Parathyroid adenoma (tissue), 2 donors: Measurements from ENCODE around the gene DGCR8.

Source experiments
- H2AFZ ChIP-seq: fragments of 300-600 bp; sonication (generic); one replicate; pipeline ENCODE4 v1.7.0; 2017; ENCODE audit warnings: antibody characterized with exemption, mild to moderate bottlenecking
- H3K27ac ChIP-seq: fragments of 300-600 bp; sonication (generic); one replicate; pipeline ENCODE4 v1.7.0; 2017
- H3K27me3 ChIP-seq: fragments of 300-600 bp; sonication (generic); one replicate; pipeline ENCODE4 v1.7.0; 2017; ENCODE audit warnings: low read length; ENCODE audit not compliant: control insufficient read depth, insufficient read depth
- H3K36me3 ChIP-seq: fragments of 300-600 bp; sonication (generic); one replicate; pipeline ENCODE4 v1.7.0; 2017; ENCODE audit warnings: low read length; ENCODE audit not compliant: control insufficient read depth, insufficient read depth
- H3K4me1 ChIP-seq: fragments of 300-600 bp; sonication (generic); one replicate; pipeline ENCODE4 v1.7.0; 2017; ENCODE audit warnings: control low read depth
- H3K4me2 ChIP-seq: fragments of 300-600 bp; sonication (generic); one replicate; pipeline ENCODE4 v1.7.0; 2017; ENCODE audit warnings: low read length
- H3K4me3 ChIP-seq: fragments of 300-600 bp; sonication (generic); one replicate; pipeline ENCODE4 v1.7.0; 2017; ENCODE audit warnings: low read depth, low read length
- H3K79me2 ChIP-seq: fragments of 300-600 bp; sonication (generic); one replicate; pipeline ENCODE4 v1.7.0; 2017; ENCODE audit warnings: control low read depth
- H3K9ac ChIP-seq: fragments of 300-600 bp; sonication (generic); one replicate; pipeline ENCODE4 v1.7.0; 2017; ENCODE audit warnings: mild to moderate bottlenecking
- H3K9me3 ChIP-seq: fragments of 300-600 bp; sonication (generic); one replicate; pipeline ENCODE4 v1.7.0; 2017; ENCODE audit warnings: low read length; ENCODE audit not compliant: control insufficient read depth
- TF ChIP-seq, protein P1 (sequence below): fragments of 300-600 bp; sonication (generic); IDR thresholded peaks from one replicate; pipeline ENCODE4 v1.7.0; 2017; ENCODE audit warnings: antibody characterized with exemption, mild to moderate bottlenecking
- donor health status: primary hyperparathyroidism.

DGCR8 gene

DNA sequence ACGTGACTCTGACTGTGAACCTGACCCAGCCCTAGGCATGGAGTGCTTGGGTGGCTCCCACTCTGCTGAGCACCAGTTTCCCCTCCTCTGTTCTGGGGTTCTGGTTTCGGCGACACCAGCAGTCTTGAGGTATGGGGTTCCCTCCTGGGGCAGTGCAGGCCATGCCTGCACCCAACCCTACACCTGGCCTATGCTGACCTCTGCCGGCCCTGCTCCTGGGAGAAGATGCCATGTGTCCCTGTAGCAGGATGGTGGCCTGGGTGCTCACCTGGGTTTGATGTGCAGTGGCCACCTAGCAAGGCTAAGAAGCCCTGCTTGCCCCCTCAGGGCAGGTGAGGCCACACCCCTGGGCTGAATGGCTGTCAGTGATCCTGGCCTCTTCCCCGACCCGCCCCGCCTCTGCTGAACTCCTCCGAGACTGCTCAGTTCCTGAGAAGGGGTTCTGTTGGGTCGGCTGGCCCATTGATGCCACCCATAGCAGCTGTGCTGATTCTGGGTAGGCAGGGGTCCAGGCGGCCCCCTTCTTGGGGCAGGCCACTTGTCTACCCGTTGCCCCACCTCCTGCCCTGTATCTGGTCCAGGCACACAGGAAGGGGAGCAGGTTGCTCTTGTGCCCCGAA lies 54.0 kb downstream of the DGCR8 start:
- Histone ChIP-seq H3K4me3 (no peak overlapping the region), H3K9me3 (no peaks in the 10 kb centered on the region), H3K4me1 (peaks cover 4% of the 10 kb centered on the region), H3K27ac (no peak overlapping the region), H3K36me3 (no peaks in the 10 kb centered on the region), H3K79me2 (no peaks in the 10 kb centered on the region), H3K4me2 (no peak overlapping the region), H3K27me3 (no peaks in the 10 kb centered on the region), H2AFZ (no peak overlapping the region), H3K9ac (no peak overlapping the region)
- TF ChIP-seq, protein P1, sequence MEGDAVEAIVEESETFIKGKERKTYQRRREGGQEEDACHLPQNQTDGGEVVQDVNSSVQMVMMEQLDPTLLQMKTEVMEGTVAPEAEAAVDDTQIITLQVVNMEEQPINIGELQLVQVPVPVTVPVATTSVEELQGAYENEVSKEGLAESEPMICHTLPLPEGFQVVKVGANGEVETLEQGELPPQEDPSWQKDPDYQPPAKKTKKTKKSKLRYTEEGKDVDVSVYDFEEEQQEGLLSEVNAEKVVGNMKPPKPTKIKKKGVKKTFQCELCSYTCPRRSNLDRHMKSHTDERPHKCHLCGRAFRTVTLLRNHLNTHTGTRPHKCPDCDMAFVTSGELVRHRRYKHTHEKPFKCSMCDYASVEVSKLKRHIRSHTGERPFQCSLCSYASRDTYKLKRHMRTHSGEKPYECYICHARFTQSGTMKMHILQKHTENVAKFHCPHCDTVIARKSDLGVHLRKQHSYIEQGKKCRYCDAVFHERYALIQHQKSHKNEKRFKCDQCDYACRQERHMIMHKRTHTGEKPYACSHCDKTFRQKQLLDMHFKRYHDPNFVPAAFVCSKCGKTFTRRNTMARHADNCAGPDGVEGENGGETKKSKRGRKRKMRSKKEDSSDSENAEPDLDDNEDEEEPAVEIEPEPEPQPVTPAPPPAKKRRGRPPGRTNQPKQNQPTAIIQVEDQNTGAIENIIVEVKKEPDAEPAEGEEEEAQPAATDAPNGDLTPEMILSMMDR, result no peak

DNA sequence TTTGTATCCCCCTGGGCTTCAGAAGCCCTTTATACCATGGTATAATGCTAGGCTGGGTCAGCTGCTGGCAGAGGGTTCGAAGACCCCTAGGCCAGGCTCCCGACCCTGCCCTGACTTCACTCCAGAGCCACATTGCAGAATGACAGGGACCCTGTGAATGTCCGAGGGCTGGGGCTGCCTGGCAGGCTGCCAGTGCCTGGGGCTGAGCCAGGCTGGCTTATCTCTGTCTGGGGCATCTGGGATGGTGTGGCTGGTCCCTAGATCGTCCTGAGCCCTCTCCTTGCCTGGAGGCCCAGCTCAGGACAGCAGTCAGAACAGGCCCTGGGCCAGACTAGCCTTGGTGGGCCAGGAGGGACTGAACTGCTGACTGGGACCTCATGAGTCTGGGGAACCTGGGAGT lies 55.2 kb downstream of the DGCR8 start:
- Histone ChIP-seq H3K27ac (no peak overlapping the region), H2AFZ (no peak overlapping the region), H3K9ac (no peak overlapping the region), H3K9me3 (no peaks in the 10 kb centered on the region), H3K36me3 (no peaks in the 10 kb centered on the region), H3K27me3 (no peaks in the 10 kb centered on the region), H3K79me2 (no peaks in the 10 kb centered on the region), H3K4me1 (peaks cover 4% of the 10 kb centered on the region), H3K4me3 (no peak overlapping the region), H3K4me2 (no peak overlapping the region)
- TF ChIP-seq, protein P1, result no peak

DNA sequence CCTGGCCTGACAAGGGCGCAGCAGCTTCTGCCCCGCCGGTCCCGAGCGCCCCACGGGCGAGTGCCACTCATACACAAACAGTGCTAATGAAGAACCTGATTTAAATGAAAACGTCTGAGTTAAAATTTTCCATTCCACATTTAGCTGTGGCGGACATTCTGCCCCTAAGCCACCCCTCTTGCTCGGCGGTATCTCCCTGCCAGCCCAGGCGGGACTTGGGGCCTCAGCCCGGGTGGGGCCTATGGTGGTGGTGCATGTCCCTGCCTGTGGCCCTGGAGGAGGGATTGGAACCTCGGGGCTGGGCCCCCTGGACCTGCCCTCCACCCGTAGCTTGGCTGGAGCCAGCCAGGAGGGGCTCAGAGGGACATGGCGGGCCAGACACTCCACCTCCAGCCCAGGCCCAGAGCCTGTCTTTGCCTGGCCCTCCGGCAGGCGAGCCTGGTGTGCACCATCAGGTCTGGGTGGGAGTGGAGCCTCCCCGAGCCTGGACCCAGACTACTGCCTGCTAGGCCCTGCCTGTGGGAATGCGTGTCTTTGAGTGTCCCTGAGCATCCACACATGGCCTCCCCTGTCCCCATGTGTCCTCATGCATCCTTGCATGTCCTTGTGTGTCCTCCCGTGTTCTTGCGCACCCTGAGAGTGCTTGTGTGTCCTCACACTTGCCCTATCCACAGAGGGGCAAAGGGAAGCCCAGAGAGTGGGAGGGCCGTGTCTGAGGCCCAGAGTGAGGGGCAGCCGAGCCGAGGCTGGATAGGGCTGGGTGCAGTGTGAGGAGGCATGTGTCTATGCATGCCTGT lies 56.0 kb downstream of the DGCR8 start:
- Histone ChIP-seq H3K4me2 (no peak overlapping the region), H3K79me2 (no peaks in the 10 kb centered on the region), H3K4me1 (peaks cover 4% of the 10 kb centered on the region), H3K27ac (no peak overlapping the region), H3K27me3 (no peaks in the 10 kb centered on the region), H3K9me3 (no peaks in the 10 kb centered on the region), H3K9ac (no peak overlapping the region), H2AFZ (no peak overlapping the region), H3K36me3 (no peaks in the 10 kb centered on the region), H3K4me3 (no peak overlapping the region)
- TF ChIP-seq, protein P1, result no peak

DNA sequence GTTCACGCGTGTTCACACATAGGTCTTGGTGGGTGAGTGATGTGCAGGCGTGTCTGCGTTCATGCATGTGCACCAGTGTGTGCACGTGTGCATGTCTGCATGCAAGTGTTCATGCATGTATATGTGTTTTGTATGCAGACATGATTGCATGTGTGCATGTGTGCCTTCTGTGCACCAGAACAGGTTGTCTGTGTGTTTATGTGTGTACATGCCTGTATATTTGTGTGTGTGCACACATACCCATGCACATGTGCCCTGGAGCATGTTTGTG lies 56.5 kb downstream of the DGCR8 start:
- Histone ChIP-seq H3K9me3 (no peaks in the 10 kb centered on the region), H2AFZ (no peak overlapping the region), H3K27ac (no peak overlapping the region), H3K4me2 (no peak overlapping the region), H3K9ac (no peak overlapping the region), H3K4me1 (peaks cover 4% of the 10 kb centered on the region), H3K79me2 (no peaks in the 10 kb centered on the region), H3K4me3 (no peak overlapping the region), H3K27me3 (no peaks in the 10 kb centered on the region), H3K36me3 (no peaks in the 10 kb centered on the region)
- TF ChIP-seq, protein P1, result no peak

DNA sequence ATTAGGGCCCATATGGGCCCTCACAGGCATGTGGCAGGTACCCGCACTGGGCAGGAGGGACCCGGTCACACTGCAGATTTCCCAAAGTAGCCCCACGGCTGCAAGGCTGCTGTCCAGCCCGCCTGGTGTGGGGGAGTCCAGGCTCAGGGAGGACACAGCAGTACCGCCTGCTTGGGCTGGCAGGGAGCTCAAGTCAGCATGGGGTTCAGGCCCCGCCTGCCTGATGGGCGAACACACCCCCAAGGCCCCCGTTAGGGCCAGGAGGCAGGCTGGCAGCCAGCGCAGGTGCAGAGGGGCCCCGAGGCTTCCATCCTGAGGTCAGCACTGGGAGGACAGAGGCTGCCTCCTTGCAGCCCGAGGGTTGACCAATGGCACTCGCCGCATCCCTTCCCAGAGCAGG lies 57.1 kb downstream of the DGCR8 start:
- H3K4me2 ChIP-seq, result no peak overlapping the region
- H3K27me3 ChIP-seq, result no peaks in the 10 kb centered on the region
- no peaks in the 10 kb centered on the region for H3K79me2 ChIP-seq
- H2AFZ ChIP-seq, result no peak overlapping the region
- no peaks in the 10 kb centered on the region for H3K36me3 ChIP-seq
- H3K4me3 ChIP-seq, result no peak overlapping the region
- TF ChIP-seq, protein P1, result no peak
- peaks cover 4% of the 10 kb centered on the region for H3K4me1 ChIP-seq
- H3K27ac ChIP-seq, result no peak overlapping the region
- H3K9me3 ChIP-seq, result no peaks in the 10 kb centered on the region
- no peak overlapping the region for H3K9ac ChIP-seq
